HPDE6-E6E7 (cell line): ENCODE measurements around the gene TRMT61A.

Experiments
- DNase-seq: peaks from one replicate; pipeline ENCODE4 v3.0.0; 2011; ENCODE audit warnings: missing footprints; ENCODE audit errors: extremely low spot score

TRMT61A gene

DNA sequence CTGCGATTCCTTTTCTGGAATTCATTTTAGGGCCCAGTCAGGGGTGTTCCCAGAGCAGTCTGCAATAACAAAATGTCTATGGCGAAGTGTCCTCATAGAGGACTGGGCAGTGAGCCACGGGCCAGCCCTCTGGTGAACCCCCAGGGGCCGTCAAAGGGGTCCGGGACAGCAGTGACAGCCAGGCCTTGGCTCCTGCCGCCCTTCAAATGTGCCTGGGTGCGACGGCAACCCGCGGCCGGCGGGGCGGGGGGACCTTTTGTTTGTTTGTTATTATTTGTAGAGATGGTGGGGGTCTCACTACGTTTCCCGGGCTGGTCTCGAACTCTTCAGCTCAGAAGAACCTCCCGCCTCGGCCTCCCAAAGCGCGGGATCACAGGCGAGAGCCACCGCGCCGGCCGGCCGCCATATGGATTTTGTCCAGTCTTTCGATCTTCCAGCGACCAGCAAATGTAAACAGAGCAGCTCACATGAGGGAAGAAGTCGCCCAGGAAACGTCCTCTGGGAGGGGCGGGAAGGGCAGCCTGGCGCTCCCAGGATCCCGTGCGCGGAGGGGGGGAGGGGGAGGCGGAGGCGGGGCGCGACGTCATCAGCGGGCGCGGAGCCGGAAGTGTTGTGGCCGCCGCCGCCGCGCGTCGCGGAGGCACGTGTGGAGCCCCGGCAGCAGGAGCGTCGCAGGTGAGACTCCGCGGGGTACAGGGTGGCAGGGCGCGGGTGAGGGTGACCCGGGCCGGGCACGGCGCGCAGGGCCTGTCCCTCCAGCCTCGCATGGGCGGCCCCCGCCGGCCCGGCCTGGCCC is at the start of gene TRMT61A:
Gene TRMT61A, plus strand, starts transcription at position 610 of the 796 bp plus-strand sequence. CDS start 783 bp downstream, outside the sequence.
- peak; percentile 97 for DNase-seq

DNA sequence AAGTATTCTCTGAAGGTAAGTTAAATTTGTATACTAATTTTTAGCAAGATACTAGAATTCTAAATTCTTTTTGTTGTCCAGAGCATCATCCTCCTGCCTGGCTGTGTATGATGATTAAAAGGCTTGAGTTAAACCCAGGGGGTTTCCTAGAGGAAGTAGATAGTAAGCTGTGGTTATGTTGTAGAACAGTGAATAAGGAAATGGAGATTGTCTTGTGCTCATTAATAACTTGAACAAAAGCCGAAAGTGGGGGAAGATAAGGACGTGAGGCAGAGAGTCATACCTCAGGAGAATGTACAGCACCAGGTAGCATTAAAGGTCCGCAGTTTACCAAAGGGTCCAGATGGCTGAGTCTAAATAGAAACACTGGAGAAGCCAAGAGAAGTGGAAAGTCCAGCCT is 48.4 kb upstream of the TRMT61A start:
- DNase-seq, result no peak

DNA sequence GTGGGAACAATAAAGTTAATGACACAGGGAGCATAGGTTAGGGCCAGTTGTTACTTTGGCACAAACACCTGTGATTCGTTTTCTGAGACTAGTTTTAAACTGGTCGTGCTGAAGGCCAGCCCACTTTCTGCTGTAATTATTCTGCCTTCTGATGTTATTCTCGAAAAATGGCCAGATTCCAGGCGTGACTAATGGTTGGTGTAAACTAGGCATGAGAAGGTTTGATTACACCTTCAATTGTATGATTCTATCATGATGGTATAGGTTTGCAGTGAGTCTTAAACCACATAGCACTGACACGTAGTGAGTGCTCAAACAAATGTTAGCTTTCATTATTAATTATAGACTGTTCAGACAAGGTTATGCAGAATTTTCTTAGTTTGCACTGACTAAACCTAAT is 45.4 kb upstream of the TRMT61A start:
- peak; percentile 66 for DNase-seq

DNA sequence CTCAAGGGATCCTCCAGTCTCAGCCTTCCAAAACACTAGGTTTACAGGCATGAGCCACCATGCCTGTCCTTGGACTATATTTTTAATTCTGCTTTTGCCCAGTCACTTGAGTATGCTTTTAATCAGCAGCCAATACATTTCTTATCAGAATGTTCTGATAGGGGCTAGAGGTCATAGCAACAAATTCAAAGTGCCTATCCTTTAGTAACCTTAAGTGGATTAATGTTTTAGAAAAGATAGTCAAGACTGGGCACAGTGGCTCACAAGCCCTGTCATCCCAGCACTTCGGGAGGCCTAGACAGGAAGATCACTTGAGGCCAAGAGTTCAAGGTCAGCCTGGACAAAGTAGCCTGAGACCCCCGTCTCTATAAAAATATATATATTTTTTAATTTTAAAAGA is 43.5 kb upstream of the TRMT61A start:
- no peak for DNase-seq

DNA sequence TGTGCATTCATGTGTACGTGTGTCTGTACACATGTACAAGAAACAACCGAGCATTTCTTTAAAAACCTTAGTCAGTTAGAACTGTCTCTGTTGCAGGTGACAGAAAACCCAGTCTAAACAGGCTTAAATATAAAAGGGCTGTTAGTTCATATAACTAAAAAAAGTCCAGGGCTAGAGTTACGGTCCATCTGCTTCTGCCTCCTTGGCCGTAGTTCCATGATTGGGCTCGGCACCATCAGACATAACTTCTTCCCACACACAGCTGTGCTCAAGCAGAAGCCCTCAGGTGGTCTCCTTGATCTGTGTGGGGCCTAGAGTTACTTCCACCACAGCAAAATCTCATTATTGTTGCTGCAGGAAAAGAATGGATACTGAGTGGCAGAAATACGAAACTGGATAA is 40.9 kb upstream of the TRMT61A start:
- DNase-seq, result no peak

DNA sequence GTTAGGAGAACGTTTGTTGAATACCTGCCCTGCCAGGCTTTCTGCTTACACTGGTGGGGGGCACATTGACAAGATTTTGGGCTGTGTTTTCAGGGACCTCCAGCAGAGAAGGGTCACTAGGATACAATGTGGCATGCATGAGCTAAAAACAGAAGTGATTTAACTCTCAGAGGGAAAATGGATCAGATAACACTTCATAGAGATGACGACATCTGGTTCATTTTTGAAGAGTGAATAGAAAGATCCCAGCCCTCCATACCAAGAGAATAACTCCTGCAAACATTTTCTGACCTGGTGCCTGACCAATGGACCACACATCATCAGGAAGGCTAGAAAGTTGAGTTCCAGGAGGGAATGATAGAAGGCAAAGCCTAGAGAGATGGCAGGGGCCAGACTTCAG is 40.0 kb upstream of the TRMT61A start:
- DNase-seq, result no peak

DNA sequence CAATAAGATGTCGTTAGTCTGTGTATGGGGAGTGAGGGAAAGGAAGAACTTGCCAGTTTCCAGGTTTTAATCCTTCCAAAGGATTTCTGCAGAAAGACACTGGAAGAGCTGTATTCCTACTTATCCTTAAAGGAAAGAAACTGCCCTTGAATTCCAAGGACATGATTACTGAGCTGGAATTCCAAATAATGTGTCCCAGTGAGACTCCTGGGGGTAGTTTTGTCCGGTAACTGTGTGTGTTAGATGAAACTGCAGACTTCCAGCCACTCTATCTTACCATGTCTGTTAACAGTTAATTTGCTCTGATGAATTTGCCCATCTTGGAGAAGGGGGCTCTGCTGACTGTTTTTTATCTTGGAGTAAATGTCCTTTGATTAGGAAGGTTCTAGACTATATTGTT is 39.4 kb upstream of the TRMT61A start:
- DNase-seq, result no peak

DNA sequence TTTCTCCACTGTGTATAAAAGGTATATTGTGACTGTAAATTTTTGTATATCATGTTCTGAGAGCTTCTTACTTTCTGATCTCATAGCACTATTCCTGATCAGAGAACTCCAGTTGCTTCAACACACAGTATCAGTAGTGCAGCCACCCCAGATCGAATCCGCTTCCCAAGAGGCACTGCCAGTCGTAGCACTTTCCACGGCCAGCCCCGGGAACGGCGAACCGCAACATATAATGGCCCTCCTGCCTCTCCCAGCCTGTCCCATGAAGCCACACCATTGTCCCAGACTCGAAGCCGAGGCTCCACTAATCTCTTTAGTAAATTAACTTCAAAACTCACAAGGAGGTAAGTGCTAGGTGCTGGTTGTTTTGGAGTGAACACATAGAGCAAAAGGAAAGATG is 37.3 kb upstream of the TRMT61A start:
- DNase-seq, result no peak

DNA sequence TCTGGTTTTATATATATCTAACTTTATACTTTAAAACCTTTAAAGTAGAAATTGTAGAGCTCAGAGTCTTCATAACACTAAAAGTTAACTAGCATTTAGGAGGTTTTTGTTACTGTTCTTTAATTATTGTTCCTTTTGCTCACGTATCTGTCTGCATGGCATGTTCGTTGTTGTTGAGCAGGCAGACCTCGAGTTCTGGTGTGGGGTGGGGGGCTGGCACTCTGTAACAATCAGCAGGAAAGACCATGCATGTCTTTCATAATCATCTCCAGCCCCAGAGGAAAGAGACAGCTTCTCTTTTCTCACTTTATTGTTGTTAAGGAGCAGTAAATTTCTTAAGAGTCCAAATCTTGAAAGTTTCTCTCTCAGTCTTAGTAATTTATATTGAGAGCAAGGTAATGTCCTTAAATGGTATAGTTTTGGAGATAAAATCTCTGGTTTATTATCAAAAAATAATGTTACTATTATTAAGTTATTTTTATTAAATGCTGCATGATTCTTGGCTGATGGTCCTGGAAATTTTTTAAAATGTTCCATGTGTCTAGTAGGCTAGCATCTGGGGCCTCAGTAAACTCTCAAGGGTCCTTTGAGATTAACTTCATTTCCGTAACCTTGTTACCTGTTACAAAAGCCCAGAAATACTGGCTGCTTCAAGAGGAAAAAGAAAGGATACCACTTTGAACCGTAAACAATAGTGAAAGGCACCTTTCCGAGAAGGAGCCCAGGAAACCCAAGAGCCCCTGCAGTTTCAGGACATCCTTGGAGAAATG is 36.7 kb upstream of the TRMT61A start:
- no peak for DNase-seq

DNA sequence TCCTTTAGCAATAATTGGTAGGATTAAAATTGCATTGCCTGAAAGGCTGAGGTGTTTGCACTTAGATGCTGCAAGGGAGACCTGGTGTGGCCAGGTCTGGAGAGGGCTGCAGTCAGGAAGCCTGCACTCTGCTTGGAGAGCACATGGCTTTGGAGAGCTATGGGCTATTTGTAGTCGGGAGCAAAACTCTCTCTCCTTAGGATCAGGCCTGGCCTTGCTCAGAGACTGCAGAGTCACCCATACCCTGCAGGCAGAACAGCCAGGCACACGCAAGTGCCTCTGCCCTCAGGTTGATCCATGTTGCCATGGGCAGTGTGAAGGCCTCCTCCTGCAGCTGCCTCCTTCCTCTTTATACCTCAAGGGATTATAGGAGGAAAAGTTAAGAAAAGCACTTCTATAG is 33.1 kb upstream of the TRMT61A start:
- no peak for DNase-seq

DNA sequence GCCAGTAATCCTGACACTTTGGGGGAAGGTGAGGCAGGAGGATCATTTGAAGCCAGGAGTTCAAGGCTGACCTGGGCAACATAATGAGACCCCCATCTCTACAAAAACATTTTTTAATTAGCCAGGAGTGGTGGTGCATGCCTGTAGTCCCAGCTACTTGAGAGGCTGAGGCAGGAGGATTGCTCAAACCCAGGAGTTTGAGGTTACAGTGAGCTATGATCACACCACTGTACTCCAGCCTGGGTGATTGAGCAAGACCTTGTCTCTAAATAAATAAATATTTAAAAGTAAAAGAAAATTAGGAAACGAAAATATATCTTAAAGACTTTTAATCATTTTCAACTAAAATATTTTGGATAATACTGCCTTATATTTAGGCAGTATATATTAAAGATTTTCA is 32.2 kb upstream of the TRMT61A start:
- no peak for DNase-seq

DNA sequence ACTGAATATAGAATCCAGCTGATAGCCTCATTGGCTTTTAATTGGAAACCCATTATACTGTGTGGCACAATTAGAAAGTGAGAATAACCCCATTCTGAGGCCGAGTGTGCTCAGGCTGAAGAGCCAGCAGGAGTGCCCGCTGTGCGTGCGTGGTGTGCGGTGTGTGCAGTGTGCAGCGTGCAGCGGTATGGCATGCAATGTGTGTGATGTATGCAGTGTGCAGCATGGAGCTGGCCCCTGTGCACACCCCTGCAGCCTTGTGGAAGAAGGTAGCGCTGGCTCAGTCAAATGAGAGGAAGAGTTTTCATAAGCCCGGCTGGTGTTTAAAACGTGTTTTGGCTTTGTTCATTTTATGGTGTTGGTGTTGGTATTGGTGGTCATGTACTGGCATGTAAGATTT is 29.3 kb upstream of the TRMT61A start:
- no peak for DNase-seq

DNA sequence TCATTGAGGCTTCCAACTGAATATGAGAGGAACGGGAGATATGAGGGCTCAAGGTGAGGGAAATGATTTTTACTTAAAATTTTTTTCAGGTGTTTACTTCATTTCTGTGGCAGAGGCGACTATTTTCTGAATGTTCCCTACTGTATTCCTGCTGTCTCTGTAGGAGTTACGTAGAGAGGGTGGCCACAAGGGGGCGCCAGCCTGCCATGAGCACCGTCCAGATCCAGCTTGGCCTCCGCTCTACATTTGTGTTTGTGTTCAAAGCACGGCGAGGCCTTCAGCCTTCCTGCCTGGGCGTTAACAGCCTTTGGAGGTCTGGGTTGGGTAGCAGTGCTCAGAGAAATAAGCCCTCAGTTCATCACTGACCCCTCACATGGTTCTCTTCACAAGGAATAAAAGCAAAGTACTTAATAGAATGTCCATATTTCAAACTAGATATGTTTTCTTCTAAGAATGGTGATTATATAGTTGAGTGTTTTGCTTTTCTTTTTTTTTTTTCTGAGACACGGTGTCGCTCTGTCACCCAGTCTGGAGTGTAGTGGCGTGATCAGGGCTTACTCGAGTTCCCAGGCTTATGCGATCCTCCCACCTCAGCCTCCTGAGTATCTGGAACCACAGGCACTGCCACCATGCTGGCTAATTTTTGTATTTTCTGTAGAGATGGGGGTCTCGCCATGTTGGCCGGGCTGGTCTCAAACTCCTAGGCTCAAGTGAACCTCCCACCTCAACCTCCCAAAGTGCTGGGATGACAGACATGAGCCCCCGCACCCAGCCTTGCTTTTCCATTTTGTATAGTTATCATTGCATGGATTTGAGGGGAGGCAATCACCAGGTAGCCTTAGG is 28.6 kb upstream of the TRMT61A start:
- no peak for DNase-seq

DNA sequence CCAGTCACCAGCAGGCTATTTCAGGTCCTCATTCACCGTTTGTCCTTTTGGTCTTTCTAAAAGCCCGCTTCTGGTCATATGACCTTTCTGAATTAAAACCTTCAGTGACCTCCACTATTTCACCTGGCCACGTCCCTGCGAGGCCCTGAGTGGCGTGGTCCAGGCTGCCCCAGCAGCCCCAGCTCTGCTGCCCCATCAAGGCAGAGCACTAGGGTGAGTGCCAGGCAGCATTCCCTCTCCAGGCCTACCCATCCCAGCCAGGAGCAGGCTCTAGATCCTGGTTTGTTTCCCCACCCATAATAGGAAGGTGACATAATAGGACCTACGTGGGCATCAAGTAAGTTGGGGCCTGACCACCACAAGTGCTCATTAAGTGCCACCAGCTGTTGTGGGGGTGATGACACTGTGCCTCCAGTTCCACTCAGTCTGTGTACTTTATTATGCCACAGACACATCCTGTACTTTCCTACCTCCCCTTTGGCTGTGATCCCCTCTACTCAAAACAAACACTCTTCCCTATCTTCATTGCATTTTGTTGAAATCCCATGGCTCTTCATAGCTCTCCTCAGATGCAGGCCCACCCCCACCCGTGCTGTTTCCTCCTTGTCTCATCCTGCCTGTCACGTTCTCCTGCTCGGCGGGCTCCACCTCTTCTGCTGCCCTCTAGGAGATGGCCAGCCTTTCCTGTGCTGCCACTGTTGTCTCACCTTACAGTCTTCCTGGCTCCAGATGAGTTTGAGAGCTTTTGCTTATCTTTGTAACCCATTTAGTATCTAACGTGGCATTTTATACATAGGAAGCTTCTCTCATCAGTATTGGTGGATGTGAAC is 27.7 kb upstream of the TRMT61A start:
- DNase-seq, result no peak

DNA sequence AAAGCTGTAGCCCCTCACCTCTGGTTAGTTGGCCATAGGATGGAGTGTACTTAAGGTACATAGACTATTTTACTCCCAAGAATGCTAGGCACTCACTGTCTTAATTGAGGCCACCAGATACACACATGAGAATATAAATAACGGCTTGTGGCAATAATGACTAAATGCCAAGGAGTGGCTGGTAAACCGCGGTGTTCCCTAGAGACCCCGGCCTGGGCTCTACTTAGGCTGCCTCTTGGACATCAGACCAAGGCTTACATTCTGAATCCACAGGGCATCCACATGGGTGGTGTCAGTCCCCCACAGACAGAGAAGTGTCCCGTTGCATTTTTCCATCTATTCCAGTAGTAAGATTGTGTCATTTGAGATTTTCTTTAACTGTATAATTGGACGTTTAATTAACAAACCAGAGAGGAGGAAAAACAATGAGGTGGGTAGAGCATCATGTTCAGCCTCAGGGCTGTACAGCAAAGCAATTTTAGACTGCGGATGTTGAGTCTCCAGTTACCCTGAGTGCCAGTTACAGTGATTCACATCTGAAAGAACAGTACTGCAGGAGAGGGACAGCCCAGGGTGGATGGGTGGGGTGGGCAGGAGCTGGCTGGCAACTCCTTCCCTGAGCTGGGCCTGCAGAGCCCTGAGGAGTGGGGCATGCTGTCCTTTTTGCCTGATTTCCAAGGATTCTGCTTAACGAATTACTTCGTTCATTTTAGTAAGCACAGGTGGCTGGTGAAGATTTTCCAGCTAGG is 26.9 kb upstream of the TRMT61A start:
- DNase-seq, result no peak

DNA sequence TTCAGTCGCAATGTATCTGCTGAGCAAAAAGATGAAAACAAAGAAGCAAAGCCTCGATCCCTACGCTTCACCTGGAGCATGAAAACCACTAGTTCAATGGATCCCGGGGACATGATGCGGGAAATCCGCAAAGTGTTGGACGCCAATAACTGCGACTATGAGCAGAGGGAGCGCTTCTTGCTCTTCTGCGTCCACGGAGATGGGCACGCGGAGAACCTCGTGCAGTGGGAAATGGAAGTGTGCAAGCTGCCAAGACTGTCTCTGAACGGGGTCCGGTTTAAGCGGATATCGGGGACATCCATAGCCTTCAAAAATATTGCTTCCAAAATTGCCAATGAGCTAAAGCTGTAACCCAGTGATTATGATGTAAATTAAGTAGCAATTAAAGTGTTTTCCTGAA is 26.1 kb upstream of the TRMT61A start:
- no peak for DNase-seq

DNA sequence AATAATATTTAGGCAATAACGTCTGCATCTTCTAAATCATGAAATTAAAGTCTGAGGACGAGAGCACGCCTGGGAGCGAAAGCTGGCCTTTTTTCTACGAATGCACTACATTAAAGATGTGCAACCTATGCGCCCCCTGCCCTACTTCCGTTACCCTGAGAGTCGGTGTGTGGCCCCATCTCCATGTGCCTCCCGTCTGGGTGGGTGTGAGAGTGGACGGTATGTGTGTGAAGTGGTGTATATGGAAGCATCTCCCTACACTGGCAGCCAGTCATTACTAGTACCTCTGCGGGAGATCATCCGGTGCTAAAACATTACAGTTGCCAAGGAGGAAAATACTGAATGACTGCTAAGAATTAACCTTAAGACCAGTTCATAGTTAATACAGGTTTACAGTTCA is 25.7 kb upstream of the TRMT61A start:
- DNase-seq, result no peak

DNA sequence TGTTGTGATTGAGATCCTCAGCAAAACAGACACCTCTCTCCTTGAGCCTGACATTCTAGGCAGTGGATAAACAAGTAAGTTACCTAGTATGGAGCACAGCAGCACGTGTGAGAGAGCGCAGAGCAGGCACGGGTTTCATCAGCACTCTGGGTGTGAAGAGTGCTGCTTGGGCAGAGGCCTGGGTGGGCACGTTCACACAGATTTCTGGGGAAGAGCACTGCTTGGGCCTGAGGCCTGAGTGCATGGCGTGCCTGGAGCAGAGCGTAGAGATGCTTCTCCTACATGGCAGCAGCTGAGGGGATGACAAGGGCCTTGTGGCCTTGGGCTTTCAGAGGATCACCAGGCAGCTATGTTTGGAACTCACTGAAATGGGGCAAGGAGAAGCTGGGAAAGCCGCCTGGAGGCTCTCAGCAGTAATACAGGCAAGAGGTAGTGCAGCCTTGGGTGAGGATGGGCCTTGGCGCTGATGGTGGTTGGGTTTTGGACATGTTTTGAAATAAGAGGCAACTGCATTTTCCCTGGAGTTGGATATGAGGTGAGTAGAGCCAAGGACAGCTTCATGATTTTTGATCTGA is 23.9 kb upstream of the TRMT61A start:
- no peak for DNase-seq

DNA sequence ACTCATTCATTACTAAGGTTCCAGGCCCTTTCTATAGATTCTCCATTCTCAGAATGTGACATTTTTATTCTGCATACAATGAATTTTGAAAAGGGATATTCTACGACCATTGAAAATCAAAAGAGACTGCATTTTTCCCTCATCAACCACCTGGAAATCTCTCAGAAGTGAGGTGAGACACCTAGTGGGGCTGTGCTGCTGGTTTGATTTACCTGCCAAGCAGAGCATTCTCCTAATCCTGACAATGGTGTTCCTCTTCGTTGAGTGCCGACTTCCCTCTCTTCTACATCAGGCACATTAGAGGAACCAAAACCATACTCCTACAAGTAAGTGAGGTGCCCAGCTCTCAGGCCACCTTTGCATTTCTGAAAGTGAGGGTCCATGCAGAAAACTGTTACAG is 21.2 kb upstream of the TRMT61A start:
- no peak for DNase-seq
